GM10847 (cell line): Measurements from ENCODE around the gene MMUT.

Experiments
- POLR2A ChIP-seq: IDR thresholded peaks from 2 replicates; pipeline ENCODE4 v1.6.1; 2011; ENCODE audit not compliant: insufficient read length; ENCODE audit errors: extremely low read depth

MMUT gene

GRCh38 chr6:49454787-49455709 lies 8.0 kb downstream of the MMUT start:
- no peak for TF ChIP-seq POLR2A

GRCh38 chr6:49453221-49453620 lies 9.8 kb downstream of the MMUT start:
- TF ChIP-seq POLR2A: no peak

GRCh38 chr6:49430866-49431265 lies 32.2 kb downstream of the MMUT start:
- TF ChIP-seq POLR2A: no peak

- TF ChIP-seq POLR2A: no peak
Observed at GRCh38 chr6:49430187-49430586, 32.9 kb downstream of the MMUT start.

- no peak for TF ChIP-seq POLR2A
Observed at GRCh38 chr6:49423817-49424216, 39.2 kb downstream of the MMUT start.

- TF ChIP-seq POLR2A: no peak
Observed at GRCh38 chr6:49416195-49416594, 46.9 kb downstream of the MMUT start.

GRCh38 chr6:49415358-49415757 lies 47.7 kb downstream of the MMUT start:
- no peak for TF ChIP-seq POLR2A

GRCh38 chr6:49410564-49410963 lies 52.5 kb downstream of the MMUT start:
- TF ChIP-seq POLR2A: no peak

- TF ChIP-seq POLR2A: no peak
Observed at GRCh38 chr6:49409951-49410542, 53.0 kb downstream of the MMUT start.

- TF ChIP-seq POLR2A: no peak
Observed at GRCh38 chr6:49406250-49406970, 56.6 kb downstream of the MMUT start.

GRCh38 chr6:49401063-49401462 lies 62.0 kb downstream of the MMUT start:
- no peak for TF ChIP-seq POLR2A

GRCh38 chr6:49384904-49385303 lies 78.1 kb downstream of the MMUT start:
- TF ChIP-seq POLR2A: no peak
